Ovary (tissue), 9 donors: ENCODE measurements around the gene TBXA2R. TPM values are rescaled to one million over a fixed set of nuclear protein-coding genes. Genes with fewer than 3 reads are reported as not detected.

Experiments
- DNase-seq, 5 donors: peaks; one replicate each; pipeline ENCODE4 v3.0.0-alpha.2; 2019 to 2020
- H3K27ac ChIP-seq, 2 donors: fragments of 200-600 bp; one replicate each; pipeline versions ENCODE4 v1.5.1 to v1.8.0; 2019 to 2022
- H3K27me3 ChIP-seq: fragments of 200-600 bp; one replicate; pipeline ENCODE4 v1.8.0; 2022
- H3K36me3 ChIP-seq: fragments of 200-600 bp; sonication (generic); one replicate; pipeline ENCODE4 v1.5.1; 2019
- H3K4me1 ChIP-seq: one replicate; pipeline ENCODE4 v1.8.1; 2013; ENCODE audit warnings: mild to moderate bottlenecking, moderate library complexity; ENCODE audit not compliant: insufficient read depth
- H3K4me3 ChIP-seq: fragments of 200-600 bp; sonication (generic); one replicate; pipeline ENCODE4 v1.5.1; 2017
- H3K9me3 ChIP-seq, 2 donors: fragments of 200-600 bp in 1 of 2; sonication (generic) in 1 of 2; one replicate each; pipeline versions ENCODE4 v1.5.1 to v1.8.1; 2013 to 2019; ENCODE audit warnings: mild to moderate bottlenecking in 1 of 2, moderate library complexity in 1 of 2
- CTCF ChIP-seq, 3 donors: fragments of 450-650 bp in 2 of 3; fragments of 200-600 bp in 1 of 3; IDR thresholded peaks; one replicate each; pipeline versions ENCODE4 v1.5.1 to v1.8.0; 2016 to 2022; ENCODE audit warnings: antibody characterized with exemption in 3 of 3, mild to moderate bottlenecking in 1 of 3
- EP300 ChIP-seq: sonication (generic); formaldehyde crosslinking; IDR thresholded peaks from one replicate; pipeline ENCODE4 v1.6.1; 2017; ENCODE audit warnings: antibody characterized with exemption
- POLR2A ChIP-seq: fragments of 450-650 bp; IDR thresholded peaks from one replicate; pipeline ENCODE4 v1.6.1; 2017; ENCODE audit warnings: antibody characterized with exemption, mild to moderate bottlenecking, moderate library complexity
- WGBS, 3 donors: extraction: QIAGEN DNeasy Blood & Tissue Kit in 1 of 3; methylation state at CpG; one replicate each; pipeline versions ENCODE4 v1.1.5 to v1.1.7; 2013 to 2017; 5-methylcytosine and 5-hydroxymethylcytosine counted together
- intact Hi-C, 4 donors: fragments of 100-400 bp; cut with DNase I; formaldehyde crosslinking; loops; one replicate each; pipeline versions ENCODE4 v1.11.0 to v1.15.1; 2022 to 2023
- polyA plus RNA-seq, 2 donors: library from polyadenylated mRNA; stranded (reverse); fragments of 200-250 nt in 1 of 2; fragments of 350-450 nt in 1 of 2; fragmentation: Illumina TruSeq in 1 of 2; extraction: RNeasy Lipid Tissue Mini Kit (QIAGEN cat#74804) in 1 of 2; gene quantifications; one replicate each; pipeline ENCODE4 v1.2.3, GENCODE V29; 2013 to 2014
- total RNA-seq, 7 donors: library from RNA; depleted of rRNA in 2 of 7; stranded (reverse); fragments of >200 nt in 2 of 7; fragmentation: NEBNext Ultra II Directional in 3 of 7; extraction: Animal tissue kit (Norgen Biotek cat#: 25700) in 3 of 7; gene quantifications; one replicate each; pipeline versions ENCODE4 v1.1.0 to v1.2.4, GENCODE V29; 2016 to 2023
- donor health status: DM: no; HTN: no; CAD: no; lungs with moderate emphysema.
- donor health status: DM: no; HTN: no; CAD: no.
- donor health status: Bipolar disorder and iron deficiency.
- donor health status: DM: yes; HTN: yes; CAD: no.
- donor health status: DM: no; HTN: no; CAD: no.
- donor health status: DM: yes; HTN: yes; CAD: no.

TBXA2R gene
- total and polyA plus RNA-seq, 9 donors = 1.1 to 3.7 (median 1.5) TPM

GRCh38 chr19:3573858-3574637 is 32.6 kb downstream of the TBXA2R start:
- H3K27me3 ChIP-seq = no peaks in the 10 kb centered on the region
- intact Hi-C loops = no loop called here
- peak overlapping the region in 1 of 2 donors; percentile 28 for H3K27ac ChIP-seq
- 53 to 63% (median 61%) methylated on average over 49 to 55 of the region's 55 CpGs for WGBS, 3 donors
- TF ChIP-seq POLR2A (no peak), EP300 (no peak), CTCF (IDR thresholded peaks at IDR 0.05) (no peak)
- peak overlapping the region; percentile 92 for H3K4me3 ChIP-seq
- H3K4me1 ChIP-seq = peaks cover 12% of the 10 kb centered on the region
- peak; percentile 78 to 87 (median 78) for DNase-seq
- H3K9me3 ChIP-seq = no peaks in the 10 kb centered on the region
- H3K36me3 ChIP-seq = no peaks in the 10 kb centered on the region

GRCh38 chr19:3573162-3573857 is 33.4 kb downstream of the TBXA2R start:
- Histone ChIP-seq H3K27ac (peak overlapping the region in 1 of 2 donors; percentile 35), H3K4me1 (peaks cover 12% of the 10 kb centered on the region), H3K9me3 (no peaks in the 10 kb centered on the region), H3K27me3 (no peaks in the 10 kb centered on the region), H3K4me3 (peak overlapping the region; percentile 92), H3K36me3 (no peaks in the 10 kb centered on the region)
- peak in 1 of 5 donors; percentile 37 for DNase-seq
- intact Hi-C loops = no loop called here
- no peak for TF ChIP-seq EP300
- 0 to 1% (median 0%) methylated on average over 44 to 60 of the region's 60 CpGs for WGBS, 3 donors

- DNase-seq = no peak
- intact Hi-C loops = no loop called here
- TF ChIP-seq CTCF (IDR thresholded peaks at IDR 0.05) (no peak), POLR2A (no peak)
- no peaks in the 10 kb centered on the region for H3K36me3 ChIP-seq
- H3K27me3 ChIP-seq = no peaks in the 10 kb centered on the region
- WGBS, 3 donors = 0 to 2% (median 1%) methylated on average over 10 to 30 of the region's 30 CpGs
- peak within 1 kb of the TSS; percentile 92 for H3K4me3 ChIP-seq
- H3K27ac ChIP-seq = peak within 1 kb of the TSS in 1 of 2 donors; percentile 35
- peaks cover 12% of the 10 kb centered on the region for H3K4me1 ChIP-seq
- no peaks in the 10 kb centered on the region for H3K9me3 ChIP-seq
Observed at GRCh38 chr19:3572855-3573161, 33.9 kb downstream of the TBXA2R start, which contains the start of gene HMG20B. HMG20B (plus strand) TSS chr19:3572944; CDS start chr19:3573310, 366 bp downstream.

- no peak overlapping the region for H3K27ac ChIP-seq
- peak; percentile 99 for DNase-seq
- H3K36me3 ChIP-seq = no peaks in the 10 kb centered on the region
- WGBS, 3 donors = 1 to 2% (median 1%) methylated on average over 26 to 48 of the region's 48 CpGs
- no peak for TF ChIP-seq POLR2A
- TF ChIP-seq CTCF (IDR thresholded peaks at IDR 0.05) = no peak
- H3K4me1 ChIP-seq = peaks cover 12% of the 10 kb centered on the region
- H3K4me3 ChIP-seq = peak overlapping the region; percentile 36
- intact Hi-C loops = no loop called here
- no peaks in the 10 kb centered on the region for H3K27me3 ChIP-seq
- H3K9me3 ChIP-seq = no peaks in the 10 kb centered on the region
Observed at GRCh38 chr19:3572132-3572854, 34.4 kb downstream of the TBXA2R start.
